NCI-H1694 (cell line): ENCODE results near the gene VAPA.

ENCODE experiments used
- DNase-seq: peaks from one replicate; lab custom pipeline; 2025; lab: John Stamatoyannopoulos, UW

VAPA gene

DNA sequence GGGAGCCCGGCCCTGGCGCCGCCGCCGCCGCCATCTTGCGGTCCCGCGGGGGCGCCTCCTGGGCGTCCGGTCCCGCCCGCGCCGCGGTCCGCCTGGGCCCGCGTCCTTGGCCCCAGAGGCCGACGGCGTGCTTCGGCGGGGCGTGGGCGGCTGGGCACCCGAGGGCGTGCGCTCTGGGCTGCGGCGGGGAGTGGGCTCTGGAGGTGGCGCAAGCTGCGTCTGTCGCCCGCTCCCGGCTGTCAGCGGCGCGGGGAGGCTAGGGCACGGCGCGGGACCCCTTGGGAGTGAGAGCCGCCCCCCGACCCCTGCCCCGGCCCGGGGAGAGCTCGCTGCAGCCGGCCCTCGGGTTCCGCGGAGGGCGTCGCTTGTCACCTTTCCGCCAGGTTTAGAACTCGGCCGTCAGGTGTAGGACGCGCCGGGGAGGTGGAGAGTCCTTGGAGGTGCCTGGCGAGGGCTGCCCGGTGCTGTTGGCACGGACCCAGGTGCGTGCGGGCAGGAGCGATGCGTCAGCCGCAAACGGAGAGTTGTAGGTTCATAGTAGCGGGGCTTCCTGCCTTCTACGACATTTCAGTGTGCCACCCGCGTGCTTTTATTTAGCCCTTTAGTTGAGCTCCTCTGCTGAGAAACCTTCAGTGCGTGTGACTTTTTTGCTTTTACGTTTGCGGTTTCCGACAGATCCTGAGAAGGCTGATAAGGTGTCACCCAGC lies 921 bp downstream of the VAPA start:
- DNase-seq: peak; percentile 11

- DNase-seq: no peak
These were observed 1.7 kb downstream of the VAPA start for GRCh38 chr18:9915291-9916076.

DNA sequence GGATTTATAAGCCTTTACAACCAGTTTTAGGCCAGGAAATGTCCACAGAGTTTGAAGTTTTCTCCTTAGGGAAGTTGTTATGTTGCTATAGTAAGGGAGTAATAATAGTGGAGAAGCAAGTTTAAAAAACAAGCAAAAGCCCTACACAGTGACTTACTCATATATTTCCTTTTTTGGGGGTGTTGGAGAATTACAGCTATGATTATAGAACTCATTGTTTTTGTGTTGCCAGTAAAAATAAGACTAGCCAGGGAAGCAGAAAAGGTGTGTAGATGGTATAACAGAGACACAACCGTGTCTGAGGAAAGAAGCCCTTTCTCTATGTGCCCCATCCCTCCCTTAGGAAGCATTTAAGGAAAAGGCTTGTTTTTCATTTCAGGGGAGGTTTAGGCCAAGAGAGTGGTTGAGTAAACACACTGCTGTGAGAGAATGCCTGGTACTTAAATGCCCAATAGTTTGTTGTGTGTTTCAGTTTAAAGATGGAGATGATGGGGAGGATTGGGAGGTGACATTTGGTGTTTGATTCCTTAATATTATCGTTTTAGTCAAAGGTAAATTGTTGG lies 2.3 kb downstream of the VAPA start:
- DNase-seq: no peak

- DNase-seq: no peak
These were observed 3.0 kb downstream of the VAPA start for GRCh38 chr18:9916808-9917207.

DNA sequence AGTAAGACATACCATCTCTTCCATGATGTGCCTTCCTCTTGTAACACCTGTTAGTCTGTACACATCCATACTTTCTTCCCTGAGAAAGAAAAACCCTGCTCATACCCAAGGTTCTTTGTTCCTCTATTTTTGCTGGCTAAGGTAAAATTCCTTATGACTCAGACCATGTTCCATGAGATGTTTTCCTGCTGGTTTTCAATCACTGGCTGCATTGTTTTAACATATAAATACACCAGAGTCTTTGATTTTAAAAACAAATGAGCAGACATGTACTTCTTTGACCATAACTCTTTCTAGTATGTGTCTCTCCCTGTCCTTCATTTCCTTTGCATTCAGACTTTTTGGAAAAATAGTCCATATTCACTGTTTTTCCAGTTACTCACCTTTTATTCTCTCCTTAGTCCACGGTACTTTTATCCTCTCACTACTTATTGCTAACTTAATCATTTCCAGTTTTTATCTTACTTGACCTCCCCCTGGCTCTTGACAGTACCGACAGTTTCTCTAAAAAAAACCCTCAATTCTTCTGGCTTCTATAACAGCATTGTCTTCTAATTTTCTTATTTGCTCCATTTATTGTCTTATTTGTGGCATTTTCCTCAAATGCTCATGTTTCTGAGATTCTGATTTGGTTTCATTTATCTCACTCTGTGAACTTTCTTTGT lies 4.3 kb downstream of the VAPA start:
- DNase-seq: no peak

GRCh38 chr18:9919564-9920232 lies 5.9 kb downstream of the VAPA start:
- DNase-seq: no peak

GRCh38 chr18:9922592-9923311 lies 8.9 kb downstream of the VAPA start:
- no peak for DNase-seq

DNA sequence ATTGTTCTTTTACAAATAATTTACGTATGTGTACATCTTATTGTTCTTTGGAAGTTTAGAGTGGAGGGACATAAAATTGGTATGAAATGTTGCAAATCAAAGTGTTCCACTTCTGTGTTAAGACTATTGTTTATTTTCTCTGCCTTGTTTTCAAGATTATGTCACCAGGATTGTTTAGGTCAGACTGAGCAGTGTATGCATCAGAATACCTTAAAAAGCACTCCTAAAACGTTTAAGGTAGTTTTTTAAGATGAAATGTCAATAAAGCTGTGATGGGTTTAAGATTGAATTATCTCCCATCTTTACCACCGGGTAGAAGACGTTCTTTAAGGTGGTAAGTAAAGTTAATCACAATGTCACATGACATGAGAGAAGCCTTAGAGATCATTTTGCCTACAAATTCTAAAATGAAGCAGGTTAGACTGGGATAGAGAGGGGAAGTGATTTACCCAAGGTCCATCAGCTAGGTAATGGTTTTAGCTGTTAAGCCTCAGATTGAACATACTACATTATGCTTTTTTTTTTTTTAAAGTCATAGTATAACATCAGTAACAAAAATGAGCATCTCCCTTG lies 10.6 kb downstream of the VAPA start:
- DNase-seq: no peak

DNA sequence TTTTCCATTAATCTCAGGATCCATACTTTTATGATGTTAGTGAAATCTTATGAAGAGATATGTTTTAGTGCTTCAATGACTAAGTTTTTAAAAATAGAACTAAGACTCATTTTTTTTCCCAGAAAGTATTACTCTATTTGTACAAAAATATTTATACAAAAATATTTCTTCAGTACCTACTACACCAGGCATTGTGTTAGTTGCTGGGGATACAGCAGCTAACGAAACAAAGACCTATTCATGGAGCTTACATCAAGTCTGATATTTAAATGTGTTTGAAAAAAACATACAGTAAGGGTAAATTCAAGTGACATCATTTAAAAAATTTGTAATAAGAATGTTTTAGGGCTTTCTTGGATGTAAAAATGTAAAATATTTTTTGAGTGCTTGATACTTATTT lies 11.6 kb downstream of the VAPA start:
- DNase-seq: no peak

GRCh38 chr18:9925795-9926194 lies 12.0 kb downstream of the VAPA start:
- DNase-seq: no peak

DNA sequence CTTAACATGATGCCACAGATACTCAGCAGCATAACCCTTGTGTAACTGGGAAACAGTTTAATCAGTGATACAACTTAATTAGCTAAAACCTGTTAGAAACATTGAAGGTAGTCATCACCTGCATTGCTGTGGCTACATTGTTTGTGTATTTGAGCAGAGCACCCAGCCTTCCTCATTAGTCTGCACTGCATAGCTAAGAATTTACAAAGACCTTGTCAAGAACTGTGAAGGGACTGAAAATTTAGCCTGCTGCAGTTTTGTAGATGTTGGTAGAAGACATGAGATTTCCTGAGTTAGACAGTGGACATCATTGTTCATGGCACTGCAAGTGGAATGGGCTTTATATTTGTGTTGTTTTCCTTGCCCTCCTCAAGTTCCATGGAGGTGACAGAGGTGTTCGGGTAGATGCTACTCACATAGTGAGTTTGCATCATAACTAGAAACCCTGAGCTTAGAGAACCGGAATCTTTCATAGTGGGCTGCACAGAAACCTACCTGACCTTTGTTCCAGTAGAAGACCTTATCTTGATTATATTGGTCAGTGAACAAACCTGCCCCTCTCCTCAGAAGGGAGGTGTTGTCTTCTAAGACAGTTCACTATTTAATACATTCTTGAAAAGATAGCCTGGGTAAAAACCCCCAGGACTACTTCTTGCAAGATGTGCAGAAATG lies 12.5 kb downstream of the VAPA start:
- DNase-seq: no peak

GRCh38 chr18:9926977-9927376 lies 13.2 kb downstream of the VAPA start:
- no peak for DNase-seq

DNA sequence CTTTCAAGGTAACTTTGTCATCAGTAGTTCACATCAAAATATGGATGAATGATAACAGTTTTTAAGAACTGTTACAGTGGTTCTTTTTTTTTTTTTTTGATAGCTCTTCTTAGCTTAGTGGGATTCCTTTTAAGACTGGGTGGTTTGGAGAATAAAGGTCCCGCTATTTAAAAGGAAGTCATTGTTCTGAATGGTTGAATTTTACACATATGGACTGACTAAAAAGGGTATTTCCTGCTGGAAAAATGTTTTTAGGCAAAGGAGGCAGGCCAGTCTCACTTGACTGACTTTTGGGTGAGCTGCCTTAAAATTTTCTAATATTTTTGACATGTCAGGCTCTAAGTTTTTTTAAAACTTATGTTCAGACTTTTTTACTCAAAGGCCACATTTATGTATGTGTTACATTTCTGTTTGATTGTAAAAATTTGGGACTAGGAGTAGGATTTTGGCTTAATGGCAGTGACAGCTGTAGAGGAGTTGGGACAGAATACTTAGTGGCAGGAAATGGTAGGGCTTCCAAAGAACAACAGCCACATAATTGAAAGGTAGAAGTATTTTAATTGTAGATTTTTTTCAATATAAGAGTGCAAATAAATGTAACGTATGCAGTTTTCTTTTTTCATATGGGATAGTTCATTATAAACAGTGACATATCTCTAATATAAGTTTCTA lies 13.7 kb downstream of the VAPA start:
- DNase-seq: no peak

DNA sequence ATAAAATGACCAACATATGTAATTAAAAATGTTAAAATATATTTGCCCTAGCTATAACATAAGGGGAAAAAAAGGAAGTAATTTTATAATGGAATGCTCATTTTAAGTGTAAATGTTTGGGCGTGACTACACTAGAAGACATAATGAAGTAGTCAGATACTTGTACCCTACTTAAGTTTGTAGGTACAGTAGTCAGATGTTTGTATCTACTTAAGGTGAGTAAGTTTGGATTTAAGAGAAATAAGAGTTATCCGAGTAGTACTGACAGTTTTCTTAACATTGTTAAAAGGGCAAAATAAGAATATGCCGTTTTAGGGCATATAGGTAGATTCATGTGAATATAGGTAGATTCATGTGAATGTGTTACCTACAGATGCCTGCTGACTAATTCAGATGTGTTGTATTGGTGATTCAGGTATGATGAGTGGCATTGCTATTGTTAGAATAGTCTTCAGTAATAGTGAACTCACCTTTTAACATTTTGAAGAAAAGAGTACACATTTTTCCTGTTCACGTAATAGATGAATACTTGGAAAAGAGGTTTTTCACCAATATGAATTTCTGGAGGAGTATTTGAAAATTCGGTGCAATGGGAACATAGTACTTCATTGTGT lies 14.9 kb downstream of the VAPA start:
- DNase-seq: no peak

DNA sequence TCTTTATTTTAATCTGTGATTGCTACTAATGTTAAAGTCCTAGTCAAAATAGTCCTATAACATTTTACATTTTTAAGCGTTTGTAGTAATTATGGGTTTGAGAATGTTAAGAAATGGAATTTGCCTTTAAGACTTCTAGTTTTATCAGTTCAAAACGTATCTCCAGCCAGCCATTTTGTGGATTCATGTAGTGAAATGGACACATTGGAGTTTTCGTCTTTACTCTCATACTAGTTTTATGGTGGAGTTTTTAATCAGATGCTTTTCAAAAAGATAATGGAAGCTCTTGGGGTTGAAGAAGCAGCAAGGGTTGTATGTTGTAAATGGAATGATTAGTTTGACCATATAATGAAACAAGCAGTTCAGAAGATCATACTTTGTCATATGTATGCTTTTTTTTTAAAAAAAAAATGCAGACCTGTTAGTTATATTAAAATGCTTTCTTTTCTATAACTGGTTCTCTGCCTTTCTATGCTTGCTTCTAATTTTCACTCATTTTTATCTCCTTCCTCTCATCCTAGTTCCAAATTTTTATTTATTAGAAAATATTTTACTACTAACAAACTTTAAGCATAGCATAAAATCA lies 16.6 kb downstream of the VAPA start:
- DNase-seq: no peak

- no peak for DNase-seq
These were observed 17.3 kb downstream of the VAPA start for GRCh38 chr18:9931146-9931545.

GRCh38 chr18:9931678-9932077 lies 17.9 kb downstream of the VAPA start:
- DNase-seq: no peak

GRCh38 chr18:9933865-9934264 lies 20.0 kb downstream of the VAPA start:
- no peak for DNase-seq

- no peak for DNase-seq
These were observed 20.5 kb downstream of the VAPA start for GRCh38 chr18:9934274-9934673.
